Measurements from ENCODE around the gene EHD4. TPM values are rescaled to one million over a fixed set of nuclear protein-coding genes. Genes with fewer than 3 reads are reported as not detected.

EHD4 gene
- total and polyA plus RNA-seq, 9 of the 15 experiments (the other 6 are each of a cell fraction or from before 2014, with no cell fraction given), result 0.89 to 10.3 (median 6.4) TPM

- TF ChIP-seq DEAF1 (CRISPR knock-in tag; IDR thresholded peaks at IDR 0.05), result no peak
- TF ChIP-seq ZZZ3 (IDR thresholded peaks at IDR 0.05), result no peak
- no peak for TF ChIP-seq GATA2 (CRISPR knock-in tag; IDR thresholded peaks at IDR 0.05)
- TF ChIP-seq CXXC5 (CRISPR knock-in tag; IDR thresholded peaks at IDR 0.05), result peak; percentile 62; the same call in 1 of the 2 replicates
- no peak for TF ChIP-seq LARP7 (IDR thresholded peaks at IDR 0.05)
- TF ChIP-seq THAP7 (CRISPR knock-in tag; IDR thresholded peaks at IDR 0.05), result no peak
- no peak for TF ChIP-seq DMBX1 (CRISPR knock-in tag; IDR thresholded peaks at IDR 0.05; ENCODE audit: borderline replicate concordance)
- peak; percentile 62; the same call in 1 of the 2 replicates for TF ChIP-seq TEAD4 (IDR thresholded peaks at IDR 0.05; ENCODE audit: low read length)
- TF ChIP-seq TEAD4 (CRISPR knock-in tag; IDR thresholded peaks at IDR 0.05; ENCODE audit: borderline replicate concordance), result no peak
- TF ChIP-seq CTCF (IDR thresholded peaks at IDR 0.05 in 2 of 3, conservative IDR thresholded peaks at IDR 0.05 in 1 of 3; ENCODE audit: insufficient read depth in 2 of 3, low read depth in 1 of 3, low read length in 3 of 3), result no peak
- TF ChIP-seq BRD4 (IDR thresholded peaks at IDR 0.05), result no peak
- TF ChIP-seq HNRNPL (IDR thresholded peaks at IDR 0.05; ENCODE audit: low read depth, low read length), result no peak
- no peak for TF ChIP-seq SP1 (CRISPR knock-in tag; IDR thresholded peaks at IDR 0.05)
- no peak for TF ChIP-seq ZNF121 (CRISPR knock-in tag; conservative IDR thresholded peaks at IDR 0.05)
- no peak for TF ChIP-seq NONO (IDR thresholded peaks at IDR 0.05; ENCODE audit: low read depth in 2 of 2, low read length in 1 of 2)
- no peak for TF ChIP-seq GTF3C2 (IDR thresholded peaks at IDR 0.05; ENCODE audit: borderline replicate concordance, extremely low read depth, insufficient read length)
- TF ChIP-seq JUND (IDR thresholded peaks at IDR 0.05; ENCODE audit: borderline replicate concordance, low read depth, low read length), result peak; percentile 97
- peak; percentile 98; the same call in 2 of the 3 replicates for TF ChIP-seq JUND (tag; IDR thresholded peaks at IDR 0.05; ENCODE audit: borderline replicate concordance, low read depth, low read length)
- no peak for TF ChIP-seq PRMT5 (CRISPR knock-in tag; IDR thresholded peaks at IDR 0.05)
- TF ChIP-seq ZNF175 (CRISPR knock-in tag; IDR thresholded peaks at IDR 0.05; ENCODE audit: low read depth), result no peak
- TF ChIP-seq EP400 (IDR thresholded peaks at IDR 0.05), result no peak
Measured at GRCh38 chr15:41917767-41918430, 54.5 kb downstream of the EHD4 start (continued).

Measured in K562 (cell line).